Stomach (tissue), 9 donors: ENCODE measurements around the gene FMN1. TPM values are rescaled to one million over a fixed set of nuclear protein-coding genes. Genes with fewer than 3 reads are reported as not detected.

Experiments used
- DNase-seq, 2 donors: peaks; one replicate each; pipeline versions ENCODE4 v3.0.0 to v3.0.0-alpha.2; 2013 to 2019
- H3K27ac ChIP-seq, 5 donors: fragments of 200-600 bp in 4 of 5; sonication (generic) in 4 of 5; one replicate each; pipeline ENCODE4 v1.5.1; 2013 to 2019; ENCODE audit warnings: mild to moderate bottlenecking in 1 of 5, moderate library complexity in 1 of 5
- H3K27me3 ChIP-seq, 3 donors: fragments of 200-600 bp; sonication (generic); one replicate each; pipeline ENCODE4 v1.5.1; 2017 to 2019; ENCODE audit warnings: mixed run types in 1 of 3
- H3K36me3 ChIP-seq, 4 donors: fragments of 200-600 bp; sonication (generic); 1 replicate in 3 of 4; 2 replicates in 1 of 4; pipeline ENCODE4 v1.5.1; 2016 to 2019
- H3K4me1 ChIP-seq, 4 donors: fragments of 200-600 bp; sonication (generic); one replicate each; pipeline ENCODE4 v1.5.1; 2016 to 2019
- H3K4me3 ChIP-seq, 4 donors: fragments of 200-600 bp; sonication (generic) in 3 of 4; one replicate each; pipeline ENCODE4 v1.5.1; 2016 to 2019; ENCODE audit warnings: mild to moderate bottlenecking in 1 of 4
- H3K9me3 ChIP-seq, 4 donors: fragments of 200-600 bp; sonication (generic); one replicate each; pipeline ENCODE4 v1.5.1; 2016 to 2019
- EP300 ChIP-seq: sonication (generic); formaldehyde crosslinking; IDR thresholded peaks from one replicate; pipeline ENCODE4 v1.6.1; 2017; ENCODE audit warnings: antibody characterized with exemption
- POLR2A ChIP-seq, 4 donors: fragments of 450-650 bp; IDR thresholded peaks; one replicate each; pipeline ENCODE4 v1.6.1; 2016; ENCODE audit warnings: antibody characterized with exemption in 4 of 4, control low read depth in 2 of 4, mild to moderate bottlenecking in 1 of 4, moderate library complexity in 1 of 4
- POLR2AphosphoS5 ChIP-seq, 3 donors: sonication (generic); formaldehyde crosslinking; IDR thresholded peaks; one replicate each; pipeline ENCODE4 v1.6.1; 2016; ENCODE audit warnings: antibody characterized with exemption in 3 of 3
- WGBS, 5 donors: extraction: QIAGEN DNeasy Blood & Tissue Kit in 3 of 5; methylation state at CpG; one replicate each; pipeline versions ENCODE4 v1.1.5 to v1.1.7; 2013 to 2018; 5-methylcytosine and 5-hydroxymethylcytosine counted together
- intact Hi-C: fragments of 100-400 bp; cut with DNase I; formaldehyde crosslinking; loops from one replicate; pipeline ENCODE4 v1.15.1; 2023; ENCODE audit warnings: low total_unique reads
- polyA plus RNA-seq, 3 donors: library from polyadenylated mRNA; stranded (reverse); fragments of 200-250 nt; gene quantifications; one replicate each; pipeline ENCODE4 v1.2.3, GENCODE V29; 2013
- total RNA-seq, 5 donors: library from RNA; depleted of rRNA; stranded (reverse); fragments of >200 nt; gene quantifications; one replicate each; pipeline versions ENCODE4 v1.1.0 to v1.2.3, GENCODE V29; 2014 to 2016
- TF ChIP-seq, protein P1 (sequence below), 7 experiments: fragments of 450-650 bp in 4 of 7; fragments of 200-600 bp in 3 of 7; sonication (generic) in 3 of 7; IDR thresholded peaks; one replicate each; pipeline ENCODE4 v1.5.1; 2016 to 2019; ENCODE audit warnings: antibody characterized with exemption in 7 of 7, control low read depth in 2 of 7, mild to moderate bottlenecking in 1 of 7
- donor health status: healthy with polysubstance abuse.
- donor health status: Bipolar disorder and iron deficiency.
- donor health status: healthy.

Gene FMN1
- total and polyA plus RNA-seq, 8 donors = 0.40 to 58.0 (median 22.9) TPM

DNA sequence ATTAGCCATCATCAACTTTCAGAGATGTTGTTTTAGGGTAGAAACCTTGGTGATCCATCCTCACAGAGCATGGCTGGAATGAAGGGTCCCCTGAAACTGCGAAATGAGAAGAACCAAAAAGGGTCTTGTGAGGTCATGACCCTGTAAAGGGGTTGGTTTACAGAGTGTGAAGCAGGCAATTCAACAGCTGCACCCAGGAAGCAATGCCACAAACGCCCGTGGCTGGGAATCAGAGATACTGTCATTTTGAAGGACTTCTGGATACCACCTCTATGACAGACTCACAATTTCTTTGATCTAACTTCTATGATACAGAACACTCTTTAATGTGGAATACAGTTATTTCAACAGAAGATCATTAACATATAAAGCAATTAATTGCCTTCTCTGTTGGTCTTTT is 397.7 kb downstream of the FMN1 start:
- H3K27me3 ChIP-seq = no peaks in the 10 kb centered on the region
- H3K36me3 ChIP-seq = peaks cover 0 to 29% (median 6%) of the 10 kb centered on the region in 4 donors
- TF ChIP-seq, protein P1, sequence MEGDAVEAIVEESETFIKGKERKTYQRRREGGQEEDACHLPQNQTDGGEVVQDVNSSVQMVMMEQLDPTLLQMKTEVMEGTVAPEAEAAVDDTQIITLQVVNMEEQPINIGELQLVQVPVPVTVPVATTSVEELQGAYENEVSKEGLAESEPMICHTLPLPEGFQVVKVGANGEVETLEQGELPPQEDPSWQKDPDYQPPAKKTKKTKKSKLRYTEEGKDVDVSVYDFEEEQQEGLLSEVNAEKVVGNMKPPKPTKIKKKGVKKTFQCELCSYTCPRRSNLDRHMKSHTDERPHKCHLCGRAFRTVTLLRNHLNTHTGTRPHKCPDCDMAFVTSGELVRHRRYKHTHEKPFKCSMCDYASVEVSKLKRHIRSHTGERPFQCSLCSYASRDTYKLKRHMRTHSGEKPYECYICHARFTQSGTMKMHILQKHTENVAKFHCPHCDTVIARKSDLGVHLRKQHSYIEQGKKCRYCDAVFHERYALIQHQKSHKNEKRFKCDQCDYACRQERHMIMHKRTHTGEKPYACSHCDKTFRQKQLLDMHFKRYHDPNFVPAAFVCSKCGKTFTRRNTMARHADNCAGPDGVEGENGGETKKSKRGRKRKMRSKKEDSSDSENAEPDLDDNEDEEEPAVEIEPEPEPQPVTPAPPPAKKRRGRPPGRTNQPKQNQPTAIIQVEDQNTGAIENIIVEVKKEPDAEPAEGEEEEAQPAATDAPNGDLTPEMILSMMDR (IDR thresholded peaks at IDR 0.05) = no peak
- no peak for TF ChIP-seq POLR2AphosphoS5 (IDR thresholded peaks at IDR 0.05)
- no peak for TF ChIP-seq POLR2A (IDR thresholded peaks at IDR 0.05)
- no peak for TF ChIP-seq EP300
- no peak overlapping the region for H3K4me3 ChIP-seq
- 70 to 86% (median 78%) methylated on average over 3 of the region's 3 CpGs for WGBS, 5 donors
- intact Hi-C loops = no loop called here
- DNase-seq = no peak
- H3K4me1 ChIP-seq = no peaks in the 10 kb centered on the region
- H3K9me3 ChIP-seq = no peaks in the 10 kb centered on the region
- no peak overlapping the region for H3K27ac ChIP-seq

DNA sequence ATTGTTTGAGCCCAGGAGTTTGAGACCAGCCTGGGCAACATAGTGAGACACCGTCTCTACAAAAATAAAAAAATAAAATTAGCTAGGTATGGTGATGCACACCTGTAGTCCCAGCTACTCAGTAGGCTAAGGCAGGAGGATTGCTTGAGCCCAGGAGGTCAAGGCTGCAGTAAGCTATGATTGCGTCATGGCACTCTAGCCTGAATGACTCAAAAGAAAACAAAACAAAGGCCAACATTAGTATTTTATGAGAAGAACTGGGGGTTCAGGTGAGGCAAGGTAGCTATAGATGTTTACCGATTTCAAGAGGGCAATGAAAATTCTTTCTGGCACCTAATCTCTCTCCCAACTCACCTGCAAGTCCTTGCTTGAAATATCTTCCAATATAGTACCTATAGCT is 399.5 kb downstream of the FMN1 start:
- no peaks in the 10 kb centered on the region for H3K4me1 ChIP-seq
- DNase-seq = no peak
- intact Hi-C loops = no loop called here
- WGBS, 5 donors = 63 to 94% (median 81%) methylated on average over 3 of the region's 3 CpGs
- H3K4me3 ChIP-seq = no peak overlapping the region
- no peak overlapping the region for H3K27ac ChIP-seq
- TF ChIP-seq EP300 (no peak), POLR2AphosphoS5 (IDR thresholded peaks at IDR 0.05) (no peak), POLR2A (IDR thresholded peaks at IDR 0.05) (no peak)
- TF ChIP-seq, protein P1 (IDR thresholded peaks at IDR 0.05) = no peak
- H3K9me3 ChIP-seq = no peaks in the 10 kb centered on the region
- H3K27me3 ChIP-seq = no peaks in the 10 kb centered on the region
- peaks cover 0 to 22% (median 6%) of the 10 kb centered on the region in 4 donors for H3K36me3 ChIP-seq

DNA sequence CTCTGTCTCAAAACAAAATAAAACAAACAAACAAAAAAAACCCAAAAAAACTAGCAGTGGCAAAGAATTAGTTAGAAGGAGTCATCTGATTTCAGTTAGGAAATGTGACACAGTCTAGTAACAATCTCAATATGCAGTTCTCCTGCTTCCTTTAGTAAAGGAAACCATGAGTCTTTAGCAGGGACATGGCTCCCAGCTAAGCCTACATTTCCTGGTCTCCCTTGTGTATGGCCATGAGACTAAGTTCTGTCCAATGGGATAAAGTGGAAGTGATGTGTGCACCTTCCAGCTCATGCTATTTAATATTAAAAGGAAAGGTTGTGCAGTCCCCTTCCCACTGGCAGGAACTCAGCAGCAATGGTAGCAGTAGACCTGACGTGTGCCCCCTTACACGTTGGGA is 402.1 kb downstream of the FMN1 start:
- Histone ChIP-seq H3K4me3 (no peak overlapping the region), H3K4me1 (no peaks in the 10 kb centered on the region), H3K27ac (no peak overlapping the region), H3K27me3 (no peaks in the 10 kb centered on the region), H3K36me3 (peaks cover 0 to 12% (median 0%) of the 10 kb centered on the region in 4 donors), H3K9me3 (no peaks in the 10 kb centered on the region)
- TF ChIP-seq POLR2A (IDR thresholded peaks at IDR 0.05) = no peak
- TF ChIP-seq POLR2AphosphoS5 (IDR thresholded peaks at IDR 0.05) = no peak
- TF ChIP-seq, protein P1 (IDR thresholded peaks at IDR 0.05) = no peak
- TF ChIP-seq EP300 = no peak
- WGBS, 5 donors = 35 to 100% (median 61%) methylated on average over 2 of the region's 2 CpGs
- intact Hi-C loops = no loop called here
- DNase-seq = no peak

DNA sequence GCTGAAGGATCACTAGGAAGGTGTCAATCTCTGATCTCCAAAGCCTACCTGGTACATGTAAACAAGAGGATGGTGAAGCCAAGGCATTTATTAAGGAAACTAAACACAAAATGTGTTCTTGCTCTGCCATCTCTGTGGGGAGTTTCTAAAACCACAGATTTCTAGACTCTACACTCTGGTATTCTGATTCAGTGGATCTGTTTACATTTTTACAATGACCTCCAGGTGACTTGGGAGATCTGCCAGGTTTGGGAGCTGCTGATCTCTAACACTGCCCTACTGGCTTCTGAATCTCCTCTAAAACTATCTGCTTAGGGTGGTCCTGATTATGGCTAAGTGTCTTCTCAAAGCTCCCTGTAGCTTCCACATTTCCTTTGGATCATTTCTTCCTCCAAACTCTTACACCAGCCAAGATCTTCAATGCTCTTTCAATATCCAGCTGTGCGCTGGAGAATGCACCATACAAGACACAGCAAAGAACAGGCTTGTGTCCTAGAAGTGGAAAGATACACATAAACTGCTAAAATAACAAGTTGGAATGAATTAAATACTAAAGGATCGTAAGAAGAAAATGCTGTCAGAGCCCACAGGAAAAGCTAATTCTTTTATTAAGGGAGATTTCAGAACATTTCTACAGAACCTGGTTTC is 404.0 kb downstream of the FMN1 start:
- WGBS, 5 donors = 80 to 92% (median 89%) methylated on average over 2 of the region's 2 CpGs
- Histone ChIP-seq H3K9me3 (no peaks in the 10 kb centered on the region), H3K27ac (no peak overlapping the region), H3K36me3 (peaks cover 0 to 5% (median 0%) of the 10 kb centered on the region in 4 donors), H3K4me1 (no peaks in the 10 kb centered on the region), H3K4me3 (no peak overlapping the region), H3K27me3 (no peaks in the 10 kb centered on the region)
- TF ChIP-seq POLR2A (IDR thresholded peaks at IDR 0.05) (no peak), EP300 (no peak), POLR2AphosphoS5 (IDR thresholded peaks at IDR 0.05) (no peak)
- TF ChIP-seq, protein P1 (IDR thresholded peaks at IDR 0.05) = no peak
- intact Hi-C loops = no loop called here
- DNase-seq = no peak
